Panc1 (cell line): Measurements from ENCODE around the gene OR5B3. TPM values are rescaled to one million over a fixed set of nuclear protein-coding genes. Genes with fewer than 3 reads are reported as not detected.

Experiments
- ATAC-seq: fragments of 200-7000 bp; cut with Tn5 transposase; 2 replicates; pipeline ENCODE4 v1.9.1; 2020; ENCODE audit warnings: mild to moderate bottlenecking, moderate library complexity
- BruUV-seq: library from RNA; stranded (reverse); fragments of 400-500 nt; replicated peaks from 2 replicates; lab custom pipeline; 2021; lab: Mats Ljungman, UMichigan
- CTCF ChIA-PET: fragments of 300-600 bp; sonication (Branson Sonifier 250); formaldehyde crosslinking; loops from one replicate; lab custom pipeline; 2022; ENCODE audit warnings: antibody characterized with exemption; lab: Charles Lee
- POLR2A ChIA-PET: fragments of 300-600 bp; sonication (Branson Sonifier 250); formaldehyde crosslinking; loops from one replicate; lab custom pipeline; 2022; ENCODE audit warnings: antibody characterized with exemption; lab: Charles Lee
- DNase-seq: peaks from one replicate; pipeline ENCODE4 v3.0.0-alpha.2; 2010; ENCODE audit warnings: low read depth, low spot score
- H3K27ac ChIP-seq: 2 replicates; pipeline ENCODE4 v1.5.1; 2011; ENCODE audit warnings: mild to moderate bottlenecking, low read length, inconsistent platforms
- H3K27me3 ChIP-seq: fragments of 200-500 bp; sonication (Bioruptor generic); 2 replicates; pipeline ENCODE4 v1.6.0; 2014; ENCODE audit warnings: low read length, inconsistent platforms; ENCODE audit not compliant: control insufficient read depth, insufficient read depth
- H3K36me3 ChIP-seq: fragments of 200-500 bp; sonication (Bioruptor generic); 2 replicates; pipeline ENCODE4 v1.5.1; 2014; ENCODE audit warnings: inconsistent platforms, mild to moderate bottlenecking, low read length, moderate library complexity; ENCODE audit not compliant: control insufficient read depth, insufficient read depth
- H3K4me1 ChIP-seq: 2 replicates; pipeline ENCODE4 v1.5.1; 2011; ENCODE audit warnings: inconsistent platforms, mild to moderate bottlenecking, low read length, moderate library complexity; ENCODE audit not compliant: control insufficient read depth, insufficient read depth
- H3K4me3 ChIP-seq, 2 experiments: 2 replicates each; pipeline ENCODE4 v1.5.1; 2011 to 2012; ENCODE audit warnings: low read depth in 2 of 2, low read length in 2 of 2, mild to moderate bottlenecking in 2 of 2, inconsistent platforms in 1 of 2, moderate library complexity in 1 of 2
- H3K9me3 ChIP-seq: fragments of 200-500 bp; sonication (Bioruptor generic); 2 replicates; pipeline ENCODE4 v1.5.1; 2014; ENCODE audit warnings: low read depth, mild to moderate bottlenecking, inconsistent platforms, low read length, moderate library complexity; ENCODE audit not compliant: control insufficient read depth, insufficient read depth
- CTCF ChIP-seq: fragments of 450-650 bp; IDR thresholded peaks from 2 replicates; pipeline ENCODE4 v1.5.1; 2017; ENCODE audit warnings: mild to moderate bottlenecking
- POLR2AphosphoS5 ChIP-seq: IDR thresholded peaks from 2 replicates; pipeline ENCODE4 v1.6.1; 2012; ENCODE audit warnings: mild to moderate bottlenecking, low read depth, low read length, moderate library complexity
- REST ChIP-seq, 2 experiments: IDR thresholded peaks; 2 replicates each; pipeline ENCODE4 v1.6.1; 2011 to 2012; ENCODE audit warnings: low read depth in 2 of 2, control low read depth in 1 of 2, low read length in 1 of 2, mild to moderate bottlenecking in 1 of 2, moderate library complexity in 1 of 2; ENCODE audit not compliant: insufficient read depth in 1 of 2
- SIN3A ChIP-seq: IDR thresholded peaks from 2 replicates; pipeline ENCODE4 v1.6.1; 2012; ENCODE audit warnings: low read depth, mild to moderate bottlenecking, low read length, moderate library complexity, borderline replicate concordance; ENCODE audit not compliant: insufficient read depth
- TCF7L2 ChIP-seq: IDR thresholded peaks from 2 replicates; pipeline ENCODE4 v1.6.1; 2011; ENCODE audit warnings: mild to moderate bottlenecking, low read depth, low read length, inconsistent platforms
- in situ Hi-C: cut with HindIII; loops from 2 replicates; pipeline ENCODE4 v1.10.0; 2016; ENCODE audit warnings: low sequenced_read_pairs, low pct_unique_long_range_greater_than_20kb
- intact Hi-C: fragments of 100-400 bp; cut with micrococcal nuclease; formaldehyde crosslinking; loops from one replicate; pipeline ENCODE4 v1.10.0; 2022; ENCODE audit not compliant: unreplicated experiment
- total RNA-seq: library from RNA; stranded (reverse); gene quantifications from one replicate; pipeline ENCODE4 v1.2.1, GENCODE V29; 2021; ENCODE audit not compliant: unreplicated experiment

Gene OR5B3
- total RNA-seq, 1 experiment from 2014 or later = not detected

- no TSS peak for BruUV-seq
- in situ Hi-C loops (no loop called here), intact Hi-C loops (no loop called here)
- TF ChIP-seq TCF7L2 (no peak), SIN3A (no peak), REST (IDR thresholded peaks at IDR 0.05; ENCODE audit: insufficient read depth in 1 of 2, low read depth in 2 of 2, low read length in 1 of 2) (no peak), CTCF (no peak), POLR2AphosphoS5 (no peak)
- Histone ChIP-seq H3K4me3 (no peak overlapping the region), H3K27ac (no peak overlapping the region), H3K36me3 (no peaks in the 10 kb centered on the region), H3K27me3 (no peaks in the 10 kb centered on the region), H3K9me3 (no peaks in the 10 kb centered on the region), H3K4me1 (no peaks in the 10 kb centered on the region)
- DNase-seq = no peak
- CTCF ChIA-PET = no interaction called here
- no peak for ATAC-seq
- POLR2A ChIA-PET = no interaction called here
Measured at GRCh38 chr11:58391879-58392278, 14.8 kb downstream of the OR5B3 start.

GRCh38 chr11:58390551-58391063 lies 16.1 kb downstream of the OR5B3 start:
- POLR2A ChIA-PET = no interaction called here
- intact Hi-C loops = no loop called here

More at GRCh38 chr11:58390551-58391063, 16.1 kb downstream of the OR5B3 start:
- ATAC-seq (no peak), DNase-seq (no peak)
- Histone ChIP-seq H3K4me3 (no peak overlapping the region), H3K36me3 (no peaks in the 10 kb centered on the region), H3K9me3 (no peaks in the 10 kb centered on the region), H3K27me3 (no peaks in the 10 kb centered on the region), H3K27ac (no peak overlapping the region), H3K4me1 (no peaks in the 10 kb centered on the region)
- TF ChIP-seq REST (IDR thresholded peaks at IDR 0.05; ENCODE audit: insufficient read depth in 1 of 2, low read depth in 2 of 2, low read length in 1 of 2) (no peak), POLR2AphosphoS5 (no peak), SIN3A (no peak), TCF7L2 (no peak), CTCF (no peak)
- no TSS peak for BruUV-seq
- in situ Hi-C loops = no loop called here
- CTCF ChIA-PET = no interaction called here
